Retina (tissue), 1 donor: ENCODE data around the gene FAM171A1.
"Not testable (repeated sequence)": the region's sequence is repeated elsewhere in the genome, so short reads cannot be mapped to it uniquely, and the experiment has no call there.

Experiments
- DNase-seq: peaks from one replicate; pipeline ENCODE4 v3.0.0-alpha.2; 2016

FAM171A1 gene

DNA sequence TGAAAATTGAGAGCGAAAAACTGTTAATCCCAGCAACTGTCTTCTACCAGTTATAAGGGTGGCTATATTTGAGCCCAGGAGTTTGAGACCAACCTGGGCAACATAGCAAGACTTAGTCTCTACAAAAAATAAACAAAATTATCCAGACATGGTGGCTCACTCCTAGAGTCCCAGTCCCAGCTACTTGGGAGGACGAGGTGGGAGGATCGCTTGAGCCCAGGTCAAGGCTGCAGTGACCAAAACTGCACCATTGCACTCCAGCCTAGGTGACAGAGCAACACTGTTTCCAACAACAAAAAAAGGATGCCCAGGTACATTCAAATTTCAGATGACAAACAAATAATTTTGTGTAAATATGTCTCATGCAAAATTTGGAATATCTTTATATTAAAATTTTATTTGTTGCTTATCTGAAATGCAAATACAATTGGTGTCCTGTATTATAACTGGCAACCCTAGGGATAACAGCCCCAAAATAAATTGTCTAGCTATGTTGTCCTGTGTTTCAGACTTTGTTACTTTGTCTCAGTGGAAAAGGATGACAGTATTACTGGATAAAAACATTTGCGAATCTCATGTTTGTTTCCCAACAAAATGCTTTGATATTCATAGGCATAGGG, 26.7 kb downstream of the FAM171A1 start:
- no peak for DNase-seq

- DNase-seq, result no peak
Measured at GRCh38 chr10:15342970-15343369, 28.1 kb downstream of the FAM171A1 start.

DNA sequence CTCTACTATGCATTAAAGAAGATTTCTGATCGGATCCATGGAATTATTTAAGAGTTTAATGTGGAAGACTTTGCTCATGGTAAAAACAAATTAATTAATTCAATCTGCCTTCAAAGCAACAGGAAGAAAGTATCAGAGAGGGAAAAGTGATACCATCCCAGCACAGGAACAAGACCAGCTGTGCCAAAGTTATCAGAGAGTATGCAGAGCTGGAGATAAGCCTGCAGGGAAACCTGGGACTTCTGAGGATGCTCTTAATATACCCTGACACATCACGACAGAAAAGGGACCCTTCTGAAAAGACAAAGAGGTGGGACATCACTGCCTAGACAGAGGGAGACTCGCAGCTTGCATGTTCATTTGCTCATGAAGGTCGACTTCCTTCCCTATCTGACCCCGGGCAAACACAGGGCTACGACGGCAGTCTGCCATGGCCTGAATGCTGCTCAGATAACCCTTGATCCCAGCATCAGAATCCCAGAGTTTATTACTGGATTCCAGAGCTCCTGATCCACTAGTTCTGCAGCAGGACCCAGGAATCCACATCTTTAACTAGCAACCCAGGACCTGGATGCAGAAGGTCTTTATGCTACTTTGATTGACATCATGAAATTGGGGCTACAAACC, 29.5 kb downstream of the FAM171A1 start:
- no peak for DNase-seq

DNA sequence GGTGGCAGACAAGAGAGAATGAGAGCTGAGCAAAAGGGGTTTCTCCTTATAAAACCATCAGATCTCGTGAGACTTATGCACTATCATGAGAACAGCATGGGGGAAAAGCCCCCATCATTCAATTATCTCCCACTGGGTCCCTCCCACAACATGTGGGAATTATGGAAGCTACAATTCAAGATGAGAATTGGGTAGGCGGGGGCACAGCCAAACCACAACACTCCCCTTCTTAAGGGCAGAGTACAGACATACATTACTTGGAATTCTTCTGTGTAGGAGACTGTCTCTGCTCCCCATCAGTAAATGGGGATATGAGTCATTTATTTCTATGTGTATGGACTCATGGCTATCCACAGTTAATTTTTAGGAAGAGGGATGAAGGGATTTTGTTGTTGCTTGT, 31.2 kb downstream of the FAM171A1 start:
- no peak for DNase-seq

GRCh38 chr10:15337441-15337923, 33.6 kb downstream of the FAM171A1 start:
- DNase-seq, result not testable (repeated sequence)

GRCh38 chr10:15336211-15336610, 34.9 kb downstream of the FAM171A1 start:
- no peak for DNase-seq

GRCh38 chr10:15335508-15335907, 35.6 kb downstream of the FAM171A1 start:
- DNase-seq, result no peak

GRCh38 chr10:15334650-15335323, 36.3 kb downstream of the FAM171A1 start:
- DNase-seq, result no peak

DNA sequence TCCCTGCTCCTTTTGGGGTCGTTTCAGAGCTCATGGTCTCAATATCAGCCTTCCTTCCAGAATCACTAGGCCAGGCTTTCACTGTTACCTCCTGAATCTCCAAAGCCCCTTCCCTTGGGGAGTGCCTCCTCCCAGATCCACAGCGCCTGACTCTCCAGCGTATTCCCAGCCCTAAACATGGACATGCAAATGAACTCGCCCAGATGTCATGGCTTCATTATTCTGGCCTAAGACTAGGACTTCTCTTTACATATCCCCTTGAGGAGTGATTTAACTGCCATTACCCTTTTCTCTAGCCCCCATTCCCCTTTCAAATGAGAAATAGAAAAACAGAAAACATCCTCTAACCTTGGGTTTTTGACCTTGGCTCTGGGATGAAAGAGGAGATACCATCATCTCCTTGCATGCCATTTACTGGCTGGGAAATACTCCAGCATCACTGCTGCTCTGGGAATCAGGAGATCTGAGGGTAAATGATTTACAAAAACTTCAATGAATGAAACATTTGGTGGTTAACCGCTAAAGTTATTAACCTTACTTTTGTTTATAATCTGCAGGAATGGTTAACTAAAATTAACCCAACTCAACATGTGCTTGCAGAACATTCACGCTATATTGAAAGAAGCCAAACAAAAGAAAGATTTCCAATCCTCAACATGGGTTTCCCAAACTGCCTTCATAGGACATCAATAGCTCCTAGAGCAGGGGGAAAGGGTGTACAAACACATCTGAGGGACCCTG, 37.0 kb downstream of the FAM171A1 start:
- no peak for DNase-seq

GRCh38 chr10:15333181-15333580, 37.9 kb downstream of the FAM171A1 start:
- not testable (repeated sequence) for DNase-seq

DNA sequence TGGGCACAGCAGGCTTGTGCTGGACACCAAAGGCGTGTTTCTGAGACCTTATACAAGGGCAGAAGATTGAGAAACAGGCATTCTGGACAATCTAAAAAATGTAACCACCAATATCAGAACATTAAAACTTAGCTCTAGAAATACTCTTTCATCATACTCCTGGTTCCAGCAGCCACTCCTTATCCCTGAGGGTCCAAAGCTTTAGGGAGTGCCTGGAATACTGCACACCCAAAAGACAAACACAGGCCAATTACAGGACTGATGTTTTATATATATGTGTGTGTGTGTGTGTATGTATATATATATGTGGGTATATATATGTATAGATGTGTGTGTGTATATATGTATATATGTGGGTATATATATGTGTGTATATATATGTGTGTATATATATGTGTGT, 39.6 kb downstream of the FAM171A1 start:
- DNase-seq, result no peak

GRCh38 chr10:15329437-15329836, 41.7 kb downstream of the FAM171A1 start:
- DNase-seq, result no peak

GRCh38 chr10:15325944-15326284, 45.2 kb downstream of the FAM171A1 start:
- no peak for DNase-seq

DNA sequence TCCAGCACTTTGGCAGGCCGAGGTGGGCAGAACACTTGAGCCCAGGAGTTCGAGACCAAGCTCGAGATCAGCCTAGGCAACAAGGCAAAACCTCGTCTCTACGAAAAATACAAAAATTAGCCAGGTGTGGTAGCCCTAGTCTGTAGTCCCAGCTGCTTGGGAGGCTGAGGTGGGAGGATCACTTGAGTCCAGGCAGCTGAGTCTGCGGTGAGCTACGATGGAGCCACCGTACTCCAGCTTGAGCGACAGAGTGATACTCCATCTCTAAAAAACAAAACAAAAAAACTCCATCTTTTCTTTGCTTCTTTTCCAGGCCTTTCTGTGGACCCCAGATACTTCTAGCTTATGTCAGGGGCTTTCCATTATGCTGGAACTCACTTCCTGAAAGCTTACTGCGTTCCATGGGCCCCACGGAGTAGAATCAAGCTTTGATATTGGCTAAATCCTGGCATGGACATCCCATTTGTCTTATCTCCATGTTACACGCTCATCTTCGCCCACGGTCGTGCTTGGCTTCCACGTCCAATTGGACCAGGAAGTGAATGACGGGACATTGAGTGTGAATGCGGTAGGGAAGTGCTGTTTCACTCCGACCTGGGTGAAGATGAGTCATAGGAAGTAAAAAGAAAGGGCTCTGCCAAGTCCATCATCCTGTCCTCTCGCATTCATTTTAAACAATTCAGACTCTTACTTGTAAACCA, 45.7 kb downstream of the FAM171A1 start:
- DNase-seq, result no peak

GRCh38 chr10:15324611-15325010, 46.5 kb downstream of the FAM171A1 start:
- no peak for DNase-seq

- no peak for DNase-seq
Measured at GRCh38 chr10:15324113-15324512, 47.0 kb downstream of the FAM171A1 start.

DNA sequence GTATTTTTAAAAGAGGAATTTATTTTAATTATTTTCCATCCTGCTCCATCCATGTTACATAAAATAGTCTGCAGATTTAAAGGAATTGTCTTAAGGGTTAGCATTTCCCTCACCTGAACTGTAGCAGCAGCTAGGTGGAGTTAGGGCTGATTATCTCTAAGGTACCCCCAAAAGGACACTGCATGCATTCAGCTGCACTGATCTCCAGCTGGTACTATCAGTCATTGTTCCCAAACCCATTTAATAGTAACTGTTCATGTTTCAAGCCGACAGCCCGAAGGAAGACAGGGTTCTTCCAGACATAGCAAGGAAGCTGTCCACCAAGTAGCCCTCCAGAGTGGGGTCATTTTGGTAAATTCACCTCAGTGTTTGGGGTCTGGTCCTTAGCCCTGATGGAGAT, 48.7 kb downstream of the FAM171A1 start:
- DNase-seq, result no peak

DNA sequence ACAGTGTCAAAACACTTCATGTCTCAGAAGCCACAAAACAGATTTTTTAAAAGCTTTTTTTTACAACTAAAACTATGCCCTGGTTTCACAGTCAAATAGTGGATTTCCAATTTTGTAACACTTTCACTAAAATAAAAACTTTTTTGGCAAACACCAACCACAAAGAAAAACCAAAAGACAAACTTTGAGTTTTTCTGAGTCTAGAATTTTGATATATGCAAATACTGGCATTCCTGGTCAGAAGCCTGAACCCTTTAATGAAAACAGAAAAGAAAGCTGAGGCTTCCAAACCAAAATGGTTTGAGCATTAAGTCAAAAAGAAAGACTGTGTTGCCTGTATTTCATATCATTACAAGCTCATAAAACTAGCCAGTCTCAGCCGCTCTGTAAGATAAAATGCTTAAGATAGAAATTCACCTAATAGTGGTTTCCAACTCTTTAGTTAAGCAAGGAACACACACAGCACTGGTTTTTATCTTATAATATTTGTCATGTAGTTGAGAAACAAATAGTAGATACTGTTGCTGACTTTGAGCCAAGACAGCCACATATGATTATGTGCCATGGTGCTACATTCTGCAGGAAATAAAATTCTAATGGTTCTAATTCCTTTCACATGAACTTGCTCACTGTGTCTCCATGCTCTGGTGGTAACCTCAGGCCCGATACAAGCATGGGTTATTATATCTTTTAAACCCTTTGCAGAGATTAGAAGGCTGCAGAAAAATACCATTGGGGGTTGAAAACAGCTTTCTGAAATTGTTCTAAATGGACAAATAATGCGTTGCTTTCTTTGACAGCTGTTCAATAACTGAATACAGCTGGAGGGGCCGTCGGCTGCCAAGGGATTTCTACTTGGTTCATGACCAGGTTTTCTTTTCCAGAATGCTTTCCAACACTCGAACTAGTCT, 49.4 kb downstream of the FAM171A1 start:
- DNase-seq, result no peak

DNA sequence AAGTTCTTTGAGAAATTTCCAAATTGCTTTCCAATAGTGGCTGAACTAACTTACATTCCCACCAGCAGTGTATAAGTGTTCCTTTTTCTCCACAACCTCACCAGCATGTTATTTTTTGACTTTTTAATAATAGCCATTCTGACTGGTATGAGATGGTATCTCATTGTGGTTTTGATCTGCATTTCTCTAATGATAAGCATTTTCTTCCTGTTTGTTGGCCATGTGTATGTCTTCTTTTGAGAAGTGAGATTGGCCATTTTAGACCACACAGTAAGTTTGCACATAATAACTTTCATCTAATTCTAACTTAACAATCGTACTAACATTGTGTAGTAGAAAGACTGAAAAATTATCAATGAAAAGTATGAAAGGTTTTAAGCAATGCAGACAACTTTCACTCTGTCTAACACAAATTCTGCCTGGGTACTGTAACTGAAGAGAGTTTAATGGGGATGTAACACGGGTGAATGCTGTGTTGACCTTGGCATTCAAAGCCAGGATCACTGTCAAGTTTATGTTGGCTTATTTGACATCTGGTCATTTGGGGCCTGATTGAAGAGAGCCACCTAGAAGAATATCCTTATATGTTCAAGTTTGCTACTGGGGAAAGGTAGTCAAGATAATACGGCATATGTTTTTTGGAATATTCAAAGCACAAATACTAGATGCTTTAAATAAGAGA, 50.4 kb downstream of the FAM171A1 start:
- DNase-seq, result no peak

- no peak for DNase-seq
Measured at GRCh38 chr10:15320118-15320517, 51.0 kb downstream of the FAM171A1 start.

GRCh38 chr10:15316871-15317464, 54.1 kb downstream of the FAM171A1 start:
- no peak for DNase-seq
